ENCODE measurements around the gene APOC3.

Gene APOC3

DNA sequence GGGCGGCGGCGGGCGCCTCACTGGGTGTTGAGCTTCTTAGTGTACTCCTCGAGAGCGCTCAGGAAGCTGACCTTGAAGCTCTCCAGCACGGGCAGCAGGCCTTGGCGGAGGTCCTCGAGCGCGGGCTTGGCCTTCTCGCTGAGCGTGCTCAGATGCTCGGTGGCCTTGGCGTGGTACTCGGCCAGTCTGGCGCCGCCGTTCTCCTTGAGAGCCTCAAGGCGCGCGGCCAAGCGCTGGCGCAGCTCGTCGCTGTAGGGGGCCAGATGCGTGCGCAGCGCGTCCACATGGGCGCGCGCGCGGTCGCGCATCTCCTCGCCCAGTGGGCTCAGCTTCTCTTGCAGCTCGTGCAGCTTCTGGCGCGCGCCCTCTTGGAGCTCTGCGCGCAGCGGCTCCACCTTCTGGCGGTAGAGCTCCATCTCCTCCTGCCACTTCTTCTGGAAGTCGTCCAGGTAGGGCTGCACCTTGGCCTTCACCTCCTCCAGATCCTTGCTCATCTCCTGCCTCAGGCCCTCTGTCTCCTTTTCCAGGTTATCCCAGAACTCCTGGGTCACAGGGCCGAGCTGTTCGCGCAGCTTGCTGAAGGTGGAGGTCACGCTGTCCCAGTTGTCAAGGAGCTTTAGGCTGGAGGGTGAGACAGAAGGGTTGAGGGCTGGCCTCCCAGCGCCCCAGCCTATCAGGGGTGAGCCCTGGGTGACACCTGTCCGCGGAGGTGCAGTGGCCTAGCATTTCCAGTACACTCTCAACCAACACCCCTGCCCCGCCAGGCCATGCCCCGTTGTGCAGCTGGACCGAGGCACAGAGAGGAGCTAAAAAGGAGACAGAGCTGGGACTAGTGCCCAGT is 6.3 kb downstream of the APOC3 start:
- Histone ChIP-seq H3K36me3 (no peaks in the 10 kb centered on the region), H3K4me3 (ENCODE audit: low read depth, low read length) (peak overlapping the region; percentile 40), H3K9me3 (no peaks in the 10 kb centered on the region), H3K4me1 (peaks cover 4% of the 10 kb centered on the region; the same call in 1 of the 2 replicates), H3K27me3 (no peaks in the 10 kb centered on the region)
- DNase-seq: peak; percentile 91
- TF ChIP-seq, protein P1, sequence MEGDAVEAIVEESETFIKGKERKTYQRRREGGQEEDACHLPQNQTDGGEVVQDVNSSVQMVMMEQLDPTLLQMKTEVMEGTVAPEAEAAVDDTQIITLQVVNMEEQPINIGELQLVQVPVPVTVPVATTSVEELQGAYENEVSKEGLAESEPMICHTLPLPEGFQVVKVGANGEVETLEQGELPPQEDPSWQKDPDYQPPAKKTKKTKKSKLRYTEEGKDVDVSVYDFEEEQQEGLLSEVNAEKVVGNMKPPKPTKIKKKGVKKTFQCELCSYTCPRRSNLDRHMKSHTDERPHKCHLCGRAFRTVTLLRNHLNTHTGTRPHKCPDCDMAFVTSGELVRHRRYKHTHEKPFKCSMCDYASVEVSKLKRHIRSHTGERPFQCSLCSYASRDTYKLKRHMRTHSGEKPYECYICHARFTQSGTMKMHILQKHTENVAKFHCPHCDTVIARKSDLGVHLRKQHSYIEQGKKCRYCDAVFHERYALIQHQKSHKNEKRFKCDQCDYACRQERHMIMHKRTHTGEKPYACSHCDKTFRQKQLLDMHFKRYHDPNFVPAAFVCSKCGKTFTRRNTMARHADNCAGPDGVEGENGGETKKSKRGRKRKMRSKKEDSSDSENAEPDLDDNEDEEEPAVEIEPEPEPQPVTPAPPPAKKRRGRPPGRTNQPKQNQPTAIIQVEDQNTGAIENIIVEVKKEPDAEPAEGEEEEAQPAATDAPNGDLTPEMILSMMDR (IDR thresholded peaks at IDR 0.05; ENCODE audit: low read depth, low read length): peak; percentile 71

DNA sequence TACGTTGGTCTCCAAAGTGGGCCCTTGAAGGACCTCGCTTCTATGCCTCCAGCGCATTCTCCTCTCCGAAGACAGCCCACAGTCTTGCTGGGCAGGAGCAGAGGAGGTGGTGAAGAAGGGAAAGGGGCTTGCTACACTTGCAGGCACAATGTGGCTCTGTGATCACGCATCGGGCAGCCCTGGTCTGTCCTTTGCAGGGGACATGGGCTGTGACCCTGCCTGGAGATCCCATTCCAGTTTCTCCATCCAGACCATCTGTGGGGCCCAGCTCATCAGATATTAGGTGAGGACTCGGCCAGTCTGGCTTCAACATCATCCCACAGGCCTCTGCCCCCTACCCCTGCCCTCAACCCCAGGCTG is 6.9 kb downstream of the APOC3 start:
- no peak for DNase-seq
- no peaks in the 10 kb centered on the region for H3K27me3 ChIP-seq
- H3K9me3 ChIP-seq: no peaks in the 10 kb centered on the region
- peaks cover 4% of the 10 kb centered on the region; the same call in 1 of the 2 replicates for H3K4me1 ChIP-seq
- TF ChIP-seq, protein P1 (IDR thresholded peaks at IDR 0.05; ENCODE audit: low read depth, low read length): no peak
- H3K36me3 ChIP-seq: no peaks in the 10 kb centered on the region
- no peak overlapping the region for H3K4me3 ChIP-seq (ENCODE audit: low read depth, low read length)

DNA sequence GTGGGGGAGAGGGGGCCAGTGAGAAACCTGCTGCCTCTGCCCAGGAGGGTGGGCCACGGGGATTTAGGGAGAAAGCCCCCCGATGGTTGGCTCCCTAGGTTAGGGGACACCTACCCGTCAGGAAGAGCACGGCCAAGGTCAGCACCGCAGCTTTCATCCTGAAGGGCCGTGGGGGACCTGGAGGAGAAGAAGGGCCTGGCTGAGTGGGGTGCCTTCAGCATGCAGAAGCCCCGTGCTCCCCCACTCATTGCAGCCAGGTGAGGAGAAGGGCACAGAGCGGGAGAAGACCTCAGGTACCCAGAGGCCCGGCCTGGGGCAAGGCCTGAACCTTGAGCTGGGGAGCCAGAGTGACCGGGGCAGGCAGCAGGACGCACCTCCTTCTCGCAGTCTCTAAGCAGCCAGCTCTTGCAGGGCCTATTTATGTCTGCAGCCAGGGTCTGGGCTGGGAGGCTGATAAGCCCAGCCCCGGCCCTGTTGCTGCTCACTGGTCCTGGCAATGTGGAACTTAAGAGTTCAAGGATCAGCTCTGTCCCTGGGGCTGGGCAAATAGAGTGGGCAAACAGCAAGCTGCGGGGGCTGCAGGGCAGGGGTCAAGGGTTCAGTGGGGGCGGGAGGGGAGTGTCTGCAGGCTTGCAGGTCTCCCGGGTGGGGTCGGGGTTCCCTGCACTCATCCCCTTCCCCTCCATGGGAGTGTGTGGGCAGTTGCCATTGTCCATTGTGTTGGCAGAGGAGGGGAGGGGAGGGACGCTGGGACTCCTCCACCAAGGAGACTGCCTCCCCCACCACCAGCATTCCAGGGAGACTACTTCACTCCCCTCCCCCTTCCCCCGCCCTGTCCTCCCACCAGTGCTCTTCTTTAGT is 7.8 kb downstream of the APOC3 start, which contains the start of gene APOA1:
TSS of gene APOA1 (minus strand) at position 392 of the 861 bp plus-strand sequence. CDS start at position 157, 235 bp downstream.
- no peak within 1 kb of the TSS for H3K4me3 ChIP-seq (ENCODE audit: low read depth, low read length)
- H3K4me1 ChIP-seq: peaks cover 4% of the 10 kb centered on the region; the same call in 1 of the 2 replicates
- no peak for DNase-seq
- H3K27me3 ChIP-seq: no peaks in the 10 kb centered on the region
- no peaks in the 10 kb centered on the region for H3K36me3 ChIP-seq
- no peaks in the 10 kb centered on the region for H3K9me3 ChIP-seq
- TF ChIP-seq, protein P1 (IDR thresholded peaks at IDR 0.05; ENCODE audit: low read depth, low read length): no peak

DNA sequence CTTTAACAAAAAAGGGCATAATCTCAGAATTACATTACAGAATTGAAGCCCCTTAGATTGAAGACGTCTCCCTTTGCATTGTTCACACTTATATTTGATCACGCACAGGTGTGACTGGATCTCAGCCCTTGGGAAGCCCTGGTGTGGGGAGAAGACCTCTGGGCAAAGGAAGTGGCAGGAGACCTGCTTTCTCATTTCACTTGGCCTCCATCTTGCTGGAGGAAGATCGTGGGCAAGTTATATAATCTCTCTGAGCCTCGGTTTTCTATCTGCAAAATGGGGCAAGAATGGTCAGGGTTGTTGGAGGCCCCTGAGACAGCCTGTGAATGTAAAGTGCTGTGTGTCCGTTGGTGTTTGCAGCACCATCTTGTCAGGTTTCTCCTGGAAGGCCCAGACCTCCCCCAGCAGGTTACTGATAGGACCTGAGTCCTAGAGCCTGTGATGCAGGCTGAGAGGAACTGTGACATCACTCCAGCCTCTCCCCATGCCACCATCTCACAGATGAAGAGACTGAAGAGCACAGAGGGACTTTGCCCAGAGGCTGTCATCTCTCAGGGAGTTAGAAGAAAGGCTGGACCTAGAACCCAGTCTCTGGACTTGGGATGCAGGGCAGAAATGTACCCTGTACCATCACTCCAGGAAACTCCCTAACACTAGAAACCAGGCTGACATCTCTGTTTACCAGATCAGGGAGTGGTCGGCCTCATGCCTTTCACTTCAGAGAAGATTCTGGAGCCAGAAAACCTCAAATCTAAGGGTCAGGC is 8.8 kb downstream of the APOC3 start:
- no peaks in the 10 kb centered on the region for H3K27me3 ChIP-seq
- no peaks in the 10 kb centered on the region; the same call in 1 of the 2 replicates for H3K36me3 ChIP-seq
- H3K4me1 ChIP-seq: peaks cover 4% of the 10 kb centered on the region; the same call in 1 of the 2 replicates
- TF ChIP-seq, protein P1 (IDR thresholded peaks at IDR 0.05; ENCODE audit: low read depth, low read length): no peak
- no peak for DNase-seq
- no peak overlapping the region for H3K4me3 ChIP-seq (ENCODE audit: low read depth, low read length)
- no peaks in the 10 kb centered on the region for H3K9me3 ChIP-seq

DNA sequence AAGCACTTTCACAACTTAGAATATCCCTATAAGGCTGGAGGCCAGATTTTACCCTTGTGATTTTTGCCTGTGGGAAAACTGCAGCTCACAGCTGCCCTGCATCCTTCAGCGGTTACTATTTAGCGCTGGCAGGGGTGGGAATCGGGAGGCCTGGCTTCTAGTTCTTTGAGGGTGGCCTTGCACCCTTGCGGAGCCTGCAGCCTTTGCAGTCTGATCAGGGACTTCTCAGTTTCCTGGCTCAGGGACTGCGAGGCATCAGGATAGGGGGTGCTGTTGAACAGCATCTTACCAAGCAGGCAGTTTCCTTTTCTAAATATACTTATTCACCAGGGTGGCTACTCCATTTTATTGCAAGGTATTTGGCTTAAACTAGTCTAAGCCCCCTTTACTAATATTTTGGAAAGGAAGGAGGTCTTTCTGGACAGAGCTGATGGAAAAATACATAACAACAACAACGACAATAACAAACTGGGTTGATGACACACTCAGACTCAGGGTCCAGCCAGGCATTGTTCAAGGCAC is 10.6 kb downstream of the APOC3 start:
- peaks cover 4% of the 10 kb centered on the region; the same call in 1 of the 2 replicates for H3K4me1 ChIP-seq
- TF ChIP-seq, protein P1 (IDR thresholded peaks at IDR 0.05; ENCODE audit: low read depth, low read length): peak; percentile 38
- H3K27me3 ChIP-seq: no peaks in the 10 kb centered on the region
- no peak for DNase-seq
- H3K9me3 ChIP-seq: no peaks in the 10 kb centered on the region
- H3K36me3 ChIP-seq: peaks cover 5% of the 10 kb centered on the region
- H3K4me3 ChIP-seq (ENCODE audit: low read depth, low read length): no peak overlapping the region

All from BE2C (cell line).